Measurements from ENCODE around the gene MTAP. TPM values are rescaled to one million over a fixed set of nuclear protein-coding genes. Genes with fewer than 3 reads are reported as not detected.

Gene MTAP
- total RNA-seq, 2 donors from 2014 or later: 10.9 to 25.1 TPM

DNA sequence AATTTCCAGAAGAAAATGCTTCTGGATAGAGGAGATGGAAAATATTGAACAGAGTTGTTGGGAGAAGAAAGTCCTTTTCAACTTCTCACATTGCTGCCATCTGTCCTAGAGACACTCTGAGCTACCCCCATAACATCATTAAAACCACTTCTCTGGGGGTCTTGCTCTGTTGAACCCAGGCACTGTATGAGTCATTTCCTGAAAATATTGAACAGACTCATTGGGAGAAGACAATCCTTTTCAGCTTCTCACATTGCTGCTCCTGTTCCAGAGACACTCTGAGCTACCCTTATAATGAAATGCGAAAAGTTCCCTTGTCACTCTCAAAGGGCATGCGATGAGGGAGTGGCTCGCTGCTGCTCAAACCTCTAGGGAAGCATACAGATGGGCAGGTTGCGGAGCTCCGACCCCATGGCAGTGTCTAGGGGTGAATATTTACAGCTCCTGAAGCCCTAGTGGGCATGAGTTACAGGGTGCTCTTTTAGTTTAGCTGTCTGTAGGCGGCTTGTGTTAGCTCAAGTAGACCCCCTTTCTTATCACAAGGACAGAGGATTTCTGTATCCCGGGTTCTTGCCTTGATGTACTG is 101.0 kb downstream of the MTAP start:
- no peak for DNase-seq
- WGBS, 2 donors: 95 to 97% methylated on average over 7 of the region's 7 CpGs
- no peak overlapping the region for H3K4me3 ChIP-seq
- no peak for TF ChIP-seq POLR2A (IDR thresholded peaks at IDR 0.05)
- TF ChIP-seq, protein P1, sequence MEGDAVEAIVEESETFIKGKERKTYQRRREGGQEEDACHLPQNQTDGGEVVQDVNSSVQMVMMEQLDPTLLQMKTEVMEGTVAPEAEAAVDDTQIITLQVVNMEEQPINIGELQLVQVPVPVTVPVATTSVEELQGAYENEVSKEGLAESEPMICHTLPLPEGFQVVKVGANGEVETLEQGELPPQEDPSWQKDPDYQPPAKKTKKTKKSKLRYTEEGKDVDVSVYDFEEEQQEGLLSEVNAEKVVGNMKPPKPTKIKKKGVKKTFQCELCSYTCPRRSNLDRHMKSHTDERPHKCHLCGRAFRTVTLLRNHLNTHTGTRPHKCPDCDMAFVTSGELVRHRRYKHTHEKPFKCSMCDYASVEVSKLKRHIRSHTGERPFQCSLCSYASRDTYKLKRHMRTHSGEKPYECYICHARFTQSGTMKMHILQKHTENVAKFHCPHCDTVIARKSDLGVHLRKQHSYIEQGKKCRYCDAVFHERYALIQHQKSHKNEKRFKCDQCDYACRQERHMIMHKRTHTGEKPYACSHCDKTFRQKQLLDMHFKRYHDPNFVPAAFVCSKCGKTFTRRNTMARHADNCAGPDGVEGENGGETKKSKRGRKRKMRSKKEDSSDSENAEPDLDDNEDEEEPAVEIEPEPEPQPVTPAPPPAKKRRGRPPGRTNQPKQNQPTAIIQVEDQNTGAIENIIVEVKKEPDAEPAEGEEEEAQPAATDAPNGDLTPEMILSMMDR (IDR thresholded peaks at IDR 0.05): no peak
- H3K36me3 ChIP-seq (replicated peaks in 1 of 2; ENCODE audit: insufficient read depth in 1 of 2, low read depth in 2 of 2): no peaks in the 10 kb centered on the region
- H3K9me3 ChIP-seq: peaks cover 0 to 18% (median 0%) of the 10 kb centered on the region in 3 donors
- no peaks in the 10 kb centered on the region for H3K27me3 ChIP-seq
- H3K27ac ChIP-seq: no peak overlapping the region
- H3K4me1 ChIP-seq: no peaks in the 10 kb centered on the region
- intact Hi-C loops (cut with DNase I): no loop called here
- ATAC-seq: no peak

DNA sequence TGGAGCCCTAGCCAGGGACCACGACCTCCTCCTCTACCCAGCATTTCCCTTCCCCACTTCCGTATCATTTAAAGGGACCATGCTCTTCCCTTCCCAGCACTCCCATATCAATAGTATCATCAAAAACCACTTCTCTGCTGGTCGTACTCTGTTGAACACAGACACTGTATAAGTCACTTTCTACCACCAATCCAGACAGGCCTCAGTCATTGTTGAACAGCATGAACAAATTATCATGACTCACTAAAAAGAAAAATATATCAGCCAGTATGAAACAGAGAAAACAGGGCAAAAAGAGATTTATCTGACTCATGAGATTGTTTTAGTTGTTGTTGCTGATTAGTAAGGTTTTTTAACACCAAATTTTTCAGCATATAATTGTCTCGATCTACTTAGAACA is 101.9 kb downstream of the MTAP start:
- Histone ChIP-seq H3K36me3 (replicated peaks in 1 of 2; ENCODE audit: insufficient read depth in 1 of 2, low read depth in 2 of 2) (no peaks in the 10 kb centered on the region), H3K9me3 (peaks cover 0 to 21% (median 0%) of the 10 kb centered on the region in 3 donors), H3K27me3 (no peaks in the 10 kb centered on the region), H3K27ac (no peak overlapping the region), H3K4me3 (no peak overlapping the region), H3K4me1 (no peaks in the 10 kb centered on the region)
- 93 to 94% methylated on average over 4 of the region's 4 CpGs for WGBS, 2 donors
- intact Hi-C loops (cut with DNase I): no loop called here
- no peak for ATAC-seq
- no peak for TF ChIP-seq POLR2A (IDR thresholded peaks at IDR 0.05)
- TF ChIP-seq, protein P1 (IDR thresholded peaks at IDR 0.05): no peak
- no peak for DNase-seq

DNA sequence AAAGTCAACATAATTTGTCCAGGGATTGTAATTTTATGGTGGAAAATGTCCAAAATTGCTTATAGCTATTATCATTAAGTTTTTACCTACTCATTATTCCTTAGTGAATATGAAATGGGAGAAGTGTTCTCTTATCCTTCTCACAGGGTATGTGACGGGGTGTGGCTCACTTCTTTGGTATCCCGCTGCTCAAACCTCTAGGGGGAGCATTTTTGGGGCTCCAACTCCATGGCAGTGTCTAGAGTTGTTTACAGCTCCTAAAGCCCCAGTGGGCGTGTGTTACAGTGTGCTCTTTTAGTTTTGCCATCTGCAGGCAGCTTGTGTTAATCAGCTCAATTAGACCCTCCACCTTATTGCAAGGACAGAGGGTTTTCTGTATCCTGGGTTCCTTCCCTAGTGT is 102.3 kb downstream of the MTAP start:
- 88 to 94% methylated on average over 3 of the region's 3 CpGs for WGBS, 2 donors
- Histone ChIP-seq H3K27ac (no peak overlapping the region), H3K36me3 (replicated peaks in 1 of 2; ENCODE audit: insufficient read depth in 1 of 2, low read depth in 2 of 2) (no peaks in the 10 kb centered on the region), H3K27me3 (no peaks in the 10 kb centered on the region), H3K4me1 (no peaks in the 10 kb centered on the region), H3K4me3 (no peak overlapping the region), H3K9me3 (peaks cover 0 to 21% (median 0%) of the 10 kb centered on the region in 3 donors)
- ATAC-seq (no peak), DNase-seq (no peak)
- intact Hi-C loops (cut with DNase I): no loop called here
- TF ChIP-seq POLR2A (IDR thresholded peaks at IDR 0.05): no peak
- TF ChIP-seq, protein P1 (IDR thresholded peaks at IDR 0.05): no peak

DNA sequence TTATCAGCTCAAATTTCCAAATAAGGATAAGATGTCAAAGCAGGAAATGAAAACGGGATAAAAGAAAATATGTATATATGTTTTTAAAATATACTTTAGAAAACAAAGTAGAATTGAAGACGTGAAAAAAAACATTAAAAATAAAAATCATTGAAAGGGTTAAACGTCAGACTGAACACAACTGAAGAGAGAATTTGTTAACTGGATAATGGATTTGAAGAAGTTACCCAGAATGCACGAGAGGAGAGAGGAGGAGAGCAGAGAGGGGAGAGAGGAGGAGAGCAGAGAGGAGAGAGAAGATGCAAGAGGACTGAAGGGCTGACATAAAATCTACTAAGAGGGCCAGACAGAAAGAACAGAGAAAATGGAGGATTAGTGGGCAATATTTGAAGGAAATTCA is 103.8 kb downstream of the MTAP start:
- DNase-seq (no peak), ATAC-seq (no peak)
- Histone ChIP-seq H3K36me3 (replicated peaks in 1 of 2; ENCODE audit: insufficient read depth in 1 of 2, low read depth in 2 of 2) (no peaks in the 10 kb centered on the region), H3K4me3 (no peak overlapping the region), H3K27ac (no peak overlapping the region), H3K27me3 (no peaks in the 10 kb centered on the region), H3K9me3 (peaks cover 0 to 18% (median 0%) of the 10 kb centered on the region in 3 donors), H3K4me1 (no peaks in the 10 kb centered on the region)
- TF ChIP-seq, protein P1 (IDR thresholded peaks at IDR 0.05): no peak
- no peak for TF ChIP-seq POLR2A (IDR thresholded peaks at IDR 0.05)
- intact Hi-C loops (cut with DNase I): no loop called here
- 92% methylated on average over 4 of the region's 4 CpGs for WGBS, 2 donors

DNA sequence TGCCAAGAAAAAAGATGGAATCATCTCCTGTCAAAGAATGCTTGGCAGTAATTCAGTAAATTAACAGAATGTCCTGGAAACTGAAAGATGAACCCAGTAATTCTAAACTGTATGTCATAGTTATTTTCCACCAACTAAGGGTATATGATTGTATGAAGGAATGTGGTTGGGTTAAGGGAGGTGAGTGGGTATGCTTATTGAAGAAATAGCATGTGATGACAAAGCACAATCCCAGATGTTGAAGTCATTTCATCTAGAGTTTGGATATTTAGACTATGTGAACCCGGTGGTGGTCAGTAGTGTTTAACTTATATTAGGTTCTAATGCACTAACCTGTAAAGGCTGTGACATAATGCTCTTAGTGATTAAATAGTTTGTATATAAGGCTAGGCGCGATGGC is 104.4 kb downstream of the MTAP start:
- no peaks in the 10 kb centered on the region for H3K36me3 ChIP-seq (replicated peaks in 1 of 2; ENCODE audit: insufficient read depth in 1 of 2, low read depth in 2 of 2)
- H3K9me3 ChIP-seq: peaks cover 0 to 18% (median 0%) of the 10 kb centered on the region in 3 donors
- TF ChIP-seq POLR2A (IDR thresholded peaks at IDR 0.05): no peak
- TF ChIP-seq, protein P1 (IDR thresholded peaks at IDR 0.05): no peak
- H3K27me3 ChIP-seq: no peaks in the 10 kb centered on the region
- H3K4me3 ChIP-seq: no peak overlapping the region
- no peaks in the 10 kb centered on the region for H3K4me1 ChIP-seq
- DNase-seq (no peak), ATAC-seq (no peak)
- 93 to 96% methylated on average over 3 of the region's 3 CpGs for WGBS, 2 donors
- no peak overlapping the region for H3K27ac ChIP-seq
- intact Hi-C loops (cut with DNase I): no loop called here

Measured in body of pancreas (tissue), 4 donors.